Muscle of leg (tissue), 16 donors: ENCODE measurements around the gene SPCS2. TPM values are rescaled to one million over a fixed set of nuclear protein-coding genes. Genes with fewer than 3 reads are reported as not detected.

Experiments used
- DNase-seq: peaks from one replicate; pipeline ENCODE4 v3.0.0; 2013
- H3K27ac ChIP-seq: one replicate; pipeline ENCODE4 v1.5.1; 2013; ENCODE audit warnings: mild to moderate bottlenecking, low read length, control low read depth
- H3K27me3 ChIP-seq: one replicate; pipeline ENCODE4 v1.6.1; 2013; ENCODE audit warnings: low read length; ENCODE audit not compliant: control insufficient read depth, insufficient read depth
- H3K36me3 ChIP-seq: one replicate; pipeline ENCODE4 v1.6.1; 2013; ENCODE audit warnings: low read length; ENCODE audit not compliant: control insufficient read depth, insufficient read depth
- H3K4me1 ChIP-seq: one replicate; pipeline ENCODE4 v1.6.1; 2013; ENCODE audit warnings: low read length; ENCODE audit not compliant: control insufficient read depth, insufficient read depth
- H3K4me3 ChIP-seq: one replicate; pipeline ENCODE4 v1.5.1; 2013; ENCODE audit warnings: low read length, control low read depth
- H3K9me3 ChIP-seq: replicated peaks from 2 replicates; pipeline ENCODE4 v1.6.1; 2013; ENCODE audit warnings: low read depth, low read length; ENCODE audit not compliant: control insufficient read depth
- WGBS: methylation state at CpG from one replicate; pipeline ENCODE4 v1.1.5; 2013; ENCODE audit warnings: missing lambda C conversion rate; ENCODE audit not compliant: insufficient coverage; 5-methylcytosine and 5-hydroxymethylcytosine counted together
- long read RNA-seq, 11 donors: transcript quantifications; one replicate each; lab custom pipeline, GENCODE V29; 2026
- polyA plus RNA-seq, 8 donors: library from polyadenylated mRNA; unstranded; fragments of 120-200 nt; gene quantifications; one replicate each; pipeline versions ENCODE4 v1.2.1 to v1.2.3, GENCODE V29; 2013; ENCODE audit warnings: inconsistent platforms in 1 of 8, low replicate concordance in 1 of 8; ENCODE audit not compliant: insufficient read length in 8 of 8, insufficient read depth in 1 of 8
- total RNA-seq: library from RNA; stranded (reverse); fragments of 120-200 nt; gene quantifications from one replicate; pipeline ENCODE4 v1.2.4, GENCODE V29; 2013

SPCS2 gene
- total RNA-seq, result 17.7 TPM
- polyA plus RNA-seq, result 100 to 1,000 TPM in 6 of 8 donors, 10 to 100 TPM in 2; 86.8 to 144 (median 107) TPM
- long read RNA-seq, donor 1, transcript SPCS2-201 (5 exons, 2,708 nt), result major isoform, 42 of 49 reads
- long read RNA-seq, donor 1, partial matches to known transcripts, result 5 of 49 reads
- long read RNA-seq, donor 1, other reads (novel, unspliced or antisense), result 0 of 49 reads
- long read RNA-seq, donor 2, transcript SPCS2-201 (5 exons, 2,708 nt), result major isoform, 8 of 10 reads
- long read RNA-seq, donor 2, partial matches to known transcripts, result 0 of 10 reads
- long read RNA-seq, donor 2, other reads (novel, unspliced or antisense), result 0 of 10 reads
- long read RNA-seq, donor 3, transcript SPCS2-201 (5 exons, 2,708 nt), result major isoform, 116 of 127 reads
- long read RNA-seq, donor 3, partial matches to known transcripts, result 7 of 127 reads
- long read RNA-seq, donor 3, other reads (novel, unspliced or antisense), result 0 of 127 reads
- long read RNA-seq, donor 4, transcript SPCS2-201 (5 exons, 2,708 nt), result major isoform, 37 of 40 reads
- long read RNA-seq, donor 4, partial matches to known transcripts, result 0 of 40 reads
- long read RNA-seq, donor 4, other reads (novel, unspliced or antisense), result 0 of 40 reads
- long read RNA-seq, donor 5, transcript SPCS2-201 (5 exons, 2,708 nt), result major isoform, 184 of 211 reads
- long read RNA-seq, donor 5, partial matches to known transcripts, result 18 of 211 reads
- long read RNA-seq, donor 5, other reads (novel, unspliced or antisense), result 6 of 211 reads
- long read RNA-seq, donor 6, transcript SPCS2-201 (5 exons, 2,708 nt), result major isoform, 93 of 103 reads
- long read RNA-seq, donor 6, partial matches to known transcripts, result 10 of 103 reads
- long read RNA-seq, donor 6, other reads (novel, unspliced or antisense), result 0 of 103 reads
- long read RNA-seq, donor 7, transcript SPCS2-201 (5 exons, 2,708 nt), result major isoform, 116 of 139 reads
- long read RNA-seq, donor 7, transcript SPCS2-205 (2 exons, 265 nt), result minor isoform, 7 of 139 reads
- long read RNA-seq, donor 7, partial matches to known transcripts, result 6 of 139 reads
- long read RNA-seq, donor 7, other reads (novel, unspliced or antisense), result 10 of 139 reads
- long read RNA-seq, donor 8, transcript SPCS2-201 (5 exons, 2,708 nt), result major isoform, 69 of 75 reads
- long read RNA-seq, donor 8, partial matches to known transcripts, result 0 of 75 reads
- long read RNA-seq, donor 8, other reads (novel, unspliced or antisense), result 5 of 75 reads
- long read RNA-seq, donor 9, transcript SPCS2-201 (5 exons, 2,708 nt), result major isoform, 65 of 68 reads
- long read RNA-seq, donor 9, partial matches to known transcripts, result 0 of 68 reads
- long read RNA-seq, donor 9, other reads (novel, unspliced or antisense), result 0 of 68 reads
- long read RNA-seq, donor 10, transcript SPCS2-201 (5 exons, 2,708 nt), result major isoform, 89 of 105 reads
- long read RNA-seq, donor 10, partial matches to known transcripts, result 6 of 105 reads
- long read RNA-seq, donor 10, other reads (novel, unspliced or antisense), result 5 of 105 reads
- long read RNA-seq, donor 11, transcript SPCS2-201 (5 exons, 2,708 nt), result major isoform, 80 of 91 reads
- long read RNA-seq, donor 11, partial matches to known transcripts, result 10 of 91 reads
- long read RNA-seq, donor 11, other reads (novel, unspliced or antisense), result 0 of 91 reads

DNA sequence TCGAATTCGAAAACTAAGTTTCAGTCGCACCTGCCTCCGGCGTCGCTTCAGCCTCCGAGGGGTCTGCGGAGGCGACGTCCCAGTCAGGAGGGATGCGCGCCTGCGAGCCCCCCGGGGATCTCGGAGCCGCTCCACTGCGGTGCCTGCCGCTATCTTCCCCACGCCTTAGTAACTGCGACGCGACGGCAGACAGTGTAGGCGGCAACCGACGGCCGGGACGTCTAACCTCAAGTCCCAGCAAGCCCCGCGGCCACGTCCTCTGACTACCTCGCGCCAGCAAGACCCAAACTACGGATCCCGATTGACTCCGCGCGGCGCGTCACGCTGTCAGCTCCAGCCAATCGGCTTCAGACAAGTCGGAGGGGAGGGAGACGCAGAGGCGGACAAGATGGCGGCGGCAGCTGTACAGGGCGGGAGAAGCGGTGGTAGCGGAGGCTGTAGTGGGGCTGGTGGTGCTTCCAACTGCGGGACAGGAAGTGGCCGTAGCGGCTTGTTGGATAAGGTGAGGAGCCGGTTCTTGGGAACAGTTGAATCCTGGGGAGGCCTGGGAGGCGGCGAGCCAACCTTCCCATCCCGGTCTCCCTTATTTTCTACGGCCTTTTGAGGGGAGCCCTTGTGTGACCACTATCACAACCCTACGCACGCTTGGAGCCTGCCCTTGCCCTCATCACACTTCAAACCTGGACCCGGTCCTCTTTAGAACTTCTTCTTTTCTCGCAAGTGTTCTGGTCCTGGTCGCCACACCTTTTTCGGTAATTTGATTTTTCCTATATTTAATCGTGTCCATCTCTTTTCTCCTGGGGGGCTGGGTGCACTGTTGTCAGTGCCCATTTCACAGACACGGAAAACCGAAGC is at the start of gene SPCS2, which contains the start of gene XRRA1:
SPCS2 (plus strand) TSS at position 369 of the 855 bp plus-strand sequence; CDS start at position 389, 20 bp downstream.
XRRA1 (minus strand) TSS at position 194 of the 855 bp plus-strand sequence. CDS start 8,213 bp downstream, outside the sequence.
- H3K4me1 ChIP-seq, result peaks cover 8% of the 10 kb centered on the region
- H3K27ac ChIP-seq, result peak within 1 kb of the TSS; percentile 88
- H3K36me3 ChIP-seq, result peaks cover 4% of the 10 kb centered on the region
- H3K27me3 ChIP-seq, result no peaks in the 10 kb centered on the region
- DNase-seq, result peak; percentile 99
- peak within 1 kb of the TSS; percentile 89 for H3K4me3 ChIP-seq
- under 1% methylated on average over 65 of the region's 67 CpGs for WGBS
- no peaks in the 10 kb centered on the region for H3K9me3 ChIP-seq

DNA sequence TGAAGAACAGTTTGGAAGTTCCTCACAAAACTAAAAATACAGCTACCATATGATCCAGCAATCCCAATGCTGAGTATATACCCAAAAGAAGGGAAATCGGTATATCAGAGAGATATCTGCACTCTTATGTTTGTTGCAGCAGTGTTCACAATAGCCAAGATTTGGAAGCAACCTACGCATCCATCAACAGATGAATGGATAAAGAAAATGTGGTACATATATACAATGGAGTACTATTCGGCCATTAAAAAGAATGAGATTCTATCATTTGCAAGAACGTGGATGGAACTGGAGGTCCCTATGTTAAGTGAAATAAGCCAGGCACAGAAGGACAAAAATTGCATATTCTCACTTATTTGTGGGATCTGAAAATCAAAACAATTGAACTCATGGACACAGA is 46.7 kb upstream of the SPCS2 start:
- DNase-seq, result no peak
- peaks cover 10% of the 10 kb centered on the region for H3K9me3 ChIP-seq
- H3K4me3 ChIP-seq, result no peak overlapping the region
- H3K36me3 ChIP-seq, result peaks cover 13% of the 10 kb centered on the region
- H3K4me1 ChIP-seq, result peaks cover 3% of the 10 kb centered on the region
- H3K27me3 ChIP-seq, result no peaks in the 10 kb centered on the region
- H3K27ac ChIP-seq, result no peak overlapping the region
- WGBS, result no CpG with 5 or more reads among the region's 4 CpGs

DNA sequence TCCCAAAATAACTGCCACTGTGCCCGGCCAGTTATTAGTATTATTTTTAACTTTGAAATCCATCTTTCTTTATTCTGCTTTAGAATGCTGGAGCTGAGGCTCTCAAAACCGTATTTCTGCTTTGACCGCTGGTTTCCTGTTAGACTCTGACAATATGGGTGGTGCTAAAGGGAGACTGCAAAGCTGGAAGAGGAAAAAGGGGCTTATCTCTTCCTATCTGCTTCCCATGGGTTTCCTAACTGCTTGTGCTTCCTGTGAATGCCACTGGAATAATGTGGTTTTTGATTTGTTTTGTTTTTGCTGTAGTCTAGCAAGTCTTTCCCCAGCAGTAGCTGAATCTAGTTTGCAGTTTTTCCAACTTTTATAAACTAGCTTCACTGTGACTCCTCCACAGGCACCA is 43.7 kb upstream of the SPCS2 start:
- H3K4me3 ChIP-seq, result no peak overlapping the region
- peak; percentile 8 for DNase-seq

GRCh38 chr11:74909385-74909784 is 39.7 kb upstream of the SPCS2 start:
- Histone ChIP-seq H3K4me3 (no peak overlapping the region), H3K27me3 (no peaks in the 10 kb centered on the region), H3K9me3 (no peaks in the 10 kb centered on the region), H3K4me1 (peaks cover 8% of the 10 kb centered on the region), H3K27ac (peak overlapping the region; percentile 53), H3K36me3 (peaks cover 29% of the 10 kb centered on the region)
- peak; percentile 16 for DNase-seq
- no CpG with 5 or more reads among the region's 4 CpGs for WGBS

More for the DNA sequence above, 43.7 kb upstream of the SPCS2 start:
- peaks cover 8% of the 10 kb centered on the region for H3K4me1 ChIP-seq
- no CpG with 5 or more reads among the region's 3 CpGs for WGBS
- no peak overlapping the region for H3K27ac ChIP-seq
- H3K27me3 ChIP-seq, result no peaks in the 10 kb centered on the region
- peaks cover 24% of the 10 kb centered on the region for H3K36me3 ChIP-seq
- H3K9me3 ChIP-seq, result peaks cover 9% of the 10 kb centered on the region

DNA sequence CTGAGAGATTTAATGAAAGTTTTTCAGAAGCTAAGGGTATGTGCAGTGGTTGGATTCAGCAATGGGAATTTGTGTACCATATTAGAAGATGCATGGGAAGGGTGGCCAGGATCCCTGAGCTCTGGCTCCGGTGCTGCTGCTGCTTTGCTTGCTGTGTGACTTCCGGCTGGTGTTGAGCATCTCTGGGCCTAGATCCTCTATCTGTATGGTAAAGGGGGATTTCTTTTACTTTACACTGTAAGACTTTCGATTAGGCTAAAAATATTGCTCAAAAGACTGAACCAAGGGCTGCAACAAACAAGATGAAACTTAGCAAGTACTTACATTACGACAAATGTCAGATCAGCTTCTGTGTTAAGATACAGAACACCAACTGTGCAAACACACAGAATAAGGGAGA is 39.3 kb upstream of the SPCS2 start:
- WGBS, result no CpG with 5 or more reads among the region's 4 CpGs
- no peak for DNase-seq
- Histone ChIP-seq H3K27ac (peak overlapping the region; percentile 20), H3K27me3 (no peaks in the 10 kb centered on the region), H3K4me1 (peaks cover 8% of the 10 kb centered on the region), H3K36me3 (peaks cover 29% of the 10 kb centered on the region), H3K4me3 (no peak overlapping the region), H3K9me3 (no peaks in the 10 kb centered on the region)

DNA sequence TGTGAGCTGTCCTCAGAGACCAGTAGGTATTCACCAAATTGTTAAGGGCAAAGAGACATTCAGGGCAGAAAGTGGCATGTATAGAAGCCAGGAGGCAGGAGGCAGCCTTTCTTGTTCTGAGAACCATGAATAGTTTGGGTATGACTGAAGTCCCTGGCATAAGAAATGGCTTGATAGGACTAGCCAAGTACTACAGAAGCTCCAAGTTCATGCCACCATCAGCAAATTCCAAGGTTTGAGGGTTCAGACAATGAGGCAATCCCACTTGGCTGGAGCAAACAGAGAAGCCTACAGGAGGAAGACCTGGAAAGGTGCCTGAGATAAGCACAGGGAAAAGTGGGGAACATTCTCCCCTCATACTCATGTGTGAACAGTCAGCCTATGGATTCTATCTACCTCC is 25.9 kb upstream of the SPCS2 start:
- peaks cover 24% of the 10 kb centered on the region for H3K36me3 ChIP-seq
- H3K27me3 ChIP-seq, result no peaks in the 10 kb centered on the region
- H3K4me3 ChIP-seq, result no peak overlapping the region
- DNase-seq, result no peak
- H3K27ac ChIP-seq, result no peak overlapping the region
- H3K4me1 ChIP-seq, result no peaks in the 10 kb centered on the region
- no peaks in the 10 kb centered on the region for H3K9me3 ChIP-seq

DNA sequence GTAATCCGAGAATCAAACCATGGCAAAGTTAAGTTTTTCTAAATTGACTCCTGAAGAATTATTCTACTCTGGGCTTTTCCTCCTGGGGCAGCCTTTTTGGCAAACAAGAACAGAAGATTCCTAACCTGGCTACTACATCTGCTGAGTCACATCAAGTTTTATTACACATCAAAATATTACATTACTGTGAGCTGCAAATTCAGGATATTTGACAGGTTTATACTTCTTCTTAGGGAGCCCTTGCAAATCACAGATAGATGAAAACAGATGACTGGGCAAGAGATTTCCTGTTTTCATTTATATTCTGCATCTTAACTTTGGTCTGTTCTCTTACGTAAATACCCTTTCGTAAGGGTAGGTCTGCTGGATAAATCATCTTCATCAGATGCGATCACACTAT is 23.8 kb upstream of the SPCS2 start:
- no peaks in the 10 kb centered on the region for H3K9me3 ChIP-seq
- peak; percentile 1 for DNase-seq
- H3K27ac ChIP-seq, result no peak overlapping the region
- 71% methylated on average over 1 of the region's 4 CpGs for WGBS
- H3K4me1 ChIP-seq, result no peaks in the 10 kb centered on the region
- H3K4me3 ChIP-seq, result no peak overlapping the region
- peaks cover 20% of the 10 kb centered on the region for H3K36me3 ChIP-seq
- no peaks in the 10 kb centered on the region for H3K27me3 ChIP-seq

DNA sequence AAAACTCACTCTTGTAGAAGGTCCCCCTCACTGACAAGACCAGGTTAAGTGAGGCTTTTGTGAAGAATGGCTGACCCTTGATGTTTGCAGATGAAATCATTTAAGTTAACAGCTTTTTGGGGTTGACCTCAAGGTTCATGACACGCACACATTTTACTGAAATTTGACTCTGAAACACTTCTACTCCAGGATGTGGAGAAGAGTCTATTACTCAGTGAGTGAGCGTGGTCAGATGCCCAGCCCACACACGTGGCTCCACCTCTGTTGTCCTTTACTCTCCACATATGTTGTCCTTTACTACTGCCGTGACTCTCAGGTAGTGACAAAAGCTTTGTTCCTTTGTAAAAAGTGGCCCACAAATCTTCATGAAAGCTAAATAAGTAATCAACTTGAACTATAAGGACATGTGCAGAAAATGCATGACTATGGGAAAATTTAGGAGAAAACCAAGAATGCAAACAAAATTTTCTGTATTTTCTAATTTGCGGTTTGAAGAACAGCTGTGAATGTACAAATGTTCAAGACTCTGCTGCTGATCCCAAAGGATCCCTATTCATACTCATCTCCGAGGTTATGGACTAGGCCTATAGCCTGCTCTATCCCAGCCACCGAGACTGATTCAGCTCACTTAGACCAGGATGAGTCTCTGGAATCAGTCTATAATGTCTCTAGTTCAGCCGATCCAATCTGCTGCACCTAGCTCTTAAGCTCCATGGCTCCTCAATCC is 22.6 kb upstream of the SPCS2 start:
- Histone ChIP-seq H3K9me3 (no peaks in the 10 kb centered on the region), H3K36me3 (peaks cover 13% of the 10 kb centered on the region), H3K4me3 (no peak overlapping the region), H3K27ac (no peak overlapping the region), H3K27me3 (no peaks in the 10 kb centered on the region), H3K4me1 (no peaks in the 10 kb centered on the region)
- no peak for DNase-seq
- WGBS, result 81% methylated on average over 4 of the region's 8 CpGs
